GM19023 (cell line): ENCODE measurements around the gene ELL2.

Experiments
- ATAC-seq: cut with Tn5 transposase; IDR thresholded peaks from one replicate; pipeline ENCODE4 v1.9.1; 2021; ENCODE audit warnings: mild to moderate bottlenecking, moderate library complexity; ENCODE audit not compliant: unreplicated experiment

ELL2 gene

DNA sequence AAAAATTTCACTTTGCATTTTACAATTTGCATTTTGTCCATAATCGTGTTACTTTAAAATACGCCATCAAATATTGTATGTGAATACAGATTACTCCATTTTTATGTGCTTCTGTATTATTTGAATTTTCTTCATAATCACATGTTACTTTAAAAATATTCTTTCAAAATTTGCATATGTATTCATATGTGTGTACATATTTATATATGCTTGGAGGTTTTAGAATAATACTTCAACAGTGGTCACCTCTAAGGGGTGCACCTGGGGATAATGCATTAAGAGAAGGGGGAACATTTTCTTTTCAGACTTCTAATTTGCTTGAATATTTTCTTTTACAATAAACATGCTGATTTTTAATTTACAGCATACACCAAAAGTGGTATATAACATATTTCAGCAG lies 21.9 kb upstream of the ELL2 start:
- ATAC-seq, result no peak

DNA sequence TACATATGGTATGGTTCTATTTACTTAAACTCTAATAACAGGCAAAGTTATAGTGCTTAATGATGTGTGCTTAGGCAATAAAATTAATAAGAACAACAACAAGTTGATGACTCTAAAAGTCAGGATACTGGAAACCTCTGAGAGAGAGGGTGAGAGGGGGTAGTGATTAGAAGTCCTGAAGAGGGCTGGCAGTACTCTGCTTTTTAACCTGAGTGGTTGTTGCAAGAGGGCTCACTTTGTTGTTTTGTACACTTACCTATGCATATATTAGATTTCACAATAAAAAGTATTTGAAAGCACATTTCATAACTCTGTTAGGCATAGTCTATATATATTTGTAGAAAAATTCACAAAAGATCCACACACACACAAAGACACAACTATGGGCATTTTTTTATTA lies 21.4 kb upstream of the ELL2 start:
- ATAC-seq, result no peak

DNA sequence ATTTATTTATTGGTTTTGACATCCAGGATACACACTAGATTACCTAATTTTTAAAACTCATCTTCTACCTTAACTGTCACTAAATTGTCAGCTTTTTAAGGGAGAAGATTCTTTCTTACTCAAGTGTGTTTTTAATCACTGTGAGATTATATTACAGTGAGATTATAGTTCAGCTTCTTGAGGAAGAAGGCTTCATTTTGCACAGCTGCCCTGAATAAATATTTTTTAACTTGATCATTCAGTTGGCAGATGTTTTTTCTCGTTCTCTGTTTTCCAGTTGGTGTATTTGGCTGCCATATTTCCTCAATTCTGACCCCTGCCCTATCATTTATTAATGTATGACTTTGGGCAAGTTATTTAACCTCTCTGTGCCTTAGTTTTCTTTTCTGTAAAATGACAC lies 15.0 kb upstream of the ELL2 start:
- ATAC-seq, result no peak

- ATAC-seq, result no peak
These were observed 14.1 kb upstream of the ELL2 start for GRCh38 chr5:95975703-95976102.

DNA sequence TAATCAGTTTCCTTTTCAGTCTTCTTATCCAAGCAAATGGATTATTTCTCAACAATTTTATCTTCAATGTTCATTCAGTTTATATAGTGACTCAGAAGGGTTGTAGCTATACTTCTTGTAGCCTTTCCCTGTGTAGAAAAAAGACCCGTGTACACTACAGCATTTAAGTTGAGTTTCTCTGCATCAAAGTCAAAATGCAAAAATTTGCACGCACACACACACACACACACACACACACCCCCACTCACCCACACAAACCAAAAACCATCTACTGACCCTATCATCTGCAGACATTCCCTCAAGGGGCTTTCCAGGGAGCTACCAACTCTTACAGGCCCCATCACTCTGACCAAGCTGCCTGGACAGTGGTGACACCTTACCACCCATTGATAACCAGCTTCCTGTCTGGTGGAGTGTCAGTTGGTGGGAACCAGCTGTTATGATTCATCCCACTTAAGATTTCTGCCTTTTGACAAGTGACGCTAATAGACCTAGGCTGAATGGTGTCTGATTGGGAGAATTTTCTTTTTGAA lies 12.2 kb upstream of the ELL2 start:
- ATAC-seq, result peak; percentile 98

DNA sequence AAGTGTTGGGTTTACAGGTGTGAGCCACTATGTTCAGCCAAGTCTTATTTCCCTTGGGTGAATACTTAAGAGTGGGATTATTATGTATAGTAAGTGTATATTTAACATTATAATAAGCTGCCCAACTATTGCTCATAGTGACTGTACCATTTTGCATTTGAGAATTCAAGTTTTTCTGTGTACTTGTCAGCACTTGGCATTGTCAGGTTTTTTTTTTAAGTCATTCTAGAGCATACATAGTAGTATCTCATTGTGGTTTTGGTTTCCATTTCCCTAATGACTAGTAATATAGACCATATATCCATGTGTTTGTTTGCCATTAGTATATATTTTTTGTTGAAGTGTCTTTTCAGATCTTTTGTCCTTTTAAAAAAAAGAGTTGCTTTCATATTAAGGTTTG lies 10.5 kb upstream of the ELL2 start:
- no peak for ATAC-seq

GRCh38 chr5:95970359-95970704 lies 8.7 kb upstream of the ELL2 start:
- ATAC-seq, result no peak

DNA sequence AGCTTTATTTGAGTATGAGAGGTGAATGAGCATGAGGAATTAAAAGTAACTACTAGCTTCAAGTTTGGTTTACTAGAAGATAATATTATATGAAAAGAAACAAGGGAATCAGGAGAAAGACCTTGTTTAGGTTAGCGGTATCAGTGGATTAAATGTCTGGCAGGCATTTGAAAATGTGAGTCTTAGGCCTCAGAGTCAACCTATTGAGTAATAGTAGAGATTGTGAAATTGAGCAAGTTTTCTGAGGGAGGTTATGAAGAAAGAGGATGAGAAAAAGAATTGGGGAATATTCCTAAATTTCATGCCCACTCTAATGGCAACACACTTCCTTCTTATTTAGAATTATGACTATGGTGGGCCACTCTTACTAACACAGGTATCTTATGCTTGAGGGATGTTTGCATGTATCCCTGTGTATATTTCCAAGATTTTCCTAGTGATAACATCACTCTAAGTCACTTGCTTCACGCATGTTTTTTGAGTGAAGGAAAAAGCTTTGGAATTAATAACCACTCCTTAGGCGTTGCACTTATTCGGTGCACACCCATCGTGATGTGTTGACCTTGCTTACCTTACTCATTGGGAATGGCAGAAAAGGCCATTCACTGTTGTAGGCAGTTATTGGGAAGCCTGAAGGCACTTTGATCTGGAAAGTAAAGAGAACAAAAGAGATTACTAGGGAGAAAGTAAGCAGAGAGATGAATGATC lies 8.2 kb upstream of the ELL2 start:
- no peak for ATAC-seq

DNA sequence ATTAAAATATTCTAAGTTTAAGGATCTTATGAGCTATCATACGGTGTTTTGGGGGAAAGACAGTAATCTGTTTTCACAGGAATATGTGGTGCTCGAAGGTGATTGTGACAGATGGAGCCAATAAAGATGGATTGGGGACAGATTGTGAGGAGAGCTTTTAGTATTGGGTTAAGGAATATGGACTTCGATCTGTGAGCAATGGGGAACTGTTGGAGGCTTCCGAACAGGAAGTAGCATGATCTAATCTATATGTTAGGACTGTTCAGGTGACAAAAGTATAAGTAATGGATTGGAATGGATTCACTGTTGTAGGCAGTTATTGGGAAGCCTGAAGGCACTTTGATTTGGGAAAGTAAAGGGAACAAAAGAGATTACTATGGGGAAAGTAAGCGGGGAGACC lies 7.4 kb upstream of the ELL2 start:
- no peak for ATAC-seq

DNA sequence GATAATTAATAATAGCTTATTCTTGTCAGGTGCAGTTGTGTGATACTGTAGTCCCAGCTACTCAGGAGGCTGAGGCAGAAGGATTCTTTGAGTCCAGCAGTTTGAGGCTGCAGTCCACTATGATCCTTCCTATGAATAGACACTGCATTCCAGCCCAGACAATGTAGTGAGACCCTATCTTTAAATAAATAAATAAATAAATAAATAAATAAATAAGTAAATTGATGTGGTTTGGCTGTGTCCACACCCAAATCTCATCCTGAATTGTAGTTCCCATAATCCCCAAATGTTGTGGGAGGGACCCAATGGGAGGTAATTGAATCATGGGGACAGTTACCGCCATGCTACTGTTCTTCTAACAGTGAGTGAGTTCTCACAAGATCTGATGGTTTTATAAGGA lies 5.6 kb upstream of the ELL2 start:
- ATAC-seq, result no peak

GRCh38 chr5:95966005-95966404 lies 4.4 kb upstream of the ELL2 start:
- ATAC-seq, result no peak

- no peak for ATAC-seq
These were observed 2.2 kb upstream of the ELL2 start for GRCh38 chr5:95963650-95964410.

DNA sequence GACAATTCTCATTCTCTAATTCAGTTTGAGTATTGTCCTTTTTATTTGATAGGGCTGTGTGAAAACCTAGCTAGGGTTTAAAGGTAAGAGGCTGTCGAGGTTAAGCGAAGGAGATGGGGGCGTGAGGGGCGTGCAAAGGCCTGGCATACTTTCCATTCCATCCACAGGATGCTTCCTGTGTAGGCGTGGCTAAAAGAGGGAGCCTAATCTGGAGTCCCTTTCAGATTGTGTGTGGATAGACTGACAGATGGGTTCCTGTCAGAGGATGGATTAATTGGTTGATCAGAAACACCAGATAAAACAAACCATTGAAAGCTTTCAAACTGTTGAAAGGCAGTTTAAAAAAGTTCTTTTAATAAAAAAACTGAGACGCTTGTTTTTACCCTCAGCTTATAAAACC lies 1.1 kb upstream of the ELL2 start:
- ATAC-seq, result no peak

DNA sequence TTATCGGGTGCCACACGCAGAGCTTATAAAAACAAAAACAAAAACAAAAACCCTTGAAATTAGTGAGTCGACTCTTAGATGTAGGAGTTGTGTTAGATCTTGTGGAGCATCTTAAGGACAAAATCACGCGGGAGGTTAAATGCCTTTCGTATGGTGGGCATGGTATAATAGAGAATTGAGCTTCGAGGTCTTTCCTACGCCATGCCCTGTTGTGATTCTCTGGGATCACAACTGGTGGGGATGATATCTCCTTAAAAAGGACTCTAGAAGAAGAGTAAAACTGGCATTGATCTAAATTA lies 773 bp upstream of the ELL2 start:
- no peak for ATAC-seq

DNA sequence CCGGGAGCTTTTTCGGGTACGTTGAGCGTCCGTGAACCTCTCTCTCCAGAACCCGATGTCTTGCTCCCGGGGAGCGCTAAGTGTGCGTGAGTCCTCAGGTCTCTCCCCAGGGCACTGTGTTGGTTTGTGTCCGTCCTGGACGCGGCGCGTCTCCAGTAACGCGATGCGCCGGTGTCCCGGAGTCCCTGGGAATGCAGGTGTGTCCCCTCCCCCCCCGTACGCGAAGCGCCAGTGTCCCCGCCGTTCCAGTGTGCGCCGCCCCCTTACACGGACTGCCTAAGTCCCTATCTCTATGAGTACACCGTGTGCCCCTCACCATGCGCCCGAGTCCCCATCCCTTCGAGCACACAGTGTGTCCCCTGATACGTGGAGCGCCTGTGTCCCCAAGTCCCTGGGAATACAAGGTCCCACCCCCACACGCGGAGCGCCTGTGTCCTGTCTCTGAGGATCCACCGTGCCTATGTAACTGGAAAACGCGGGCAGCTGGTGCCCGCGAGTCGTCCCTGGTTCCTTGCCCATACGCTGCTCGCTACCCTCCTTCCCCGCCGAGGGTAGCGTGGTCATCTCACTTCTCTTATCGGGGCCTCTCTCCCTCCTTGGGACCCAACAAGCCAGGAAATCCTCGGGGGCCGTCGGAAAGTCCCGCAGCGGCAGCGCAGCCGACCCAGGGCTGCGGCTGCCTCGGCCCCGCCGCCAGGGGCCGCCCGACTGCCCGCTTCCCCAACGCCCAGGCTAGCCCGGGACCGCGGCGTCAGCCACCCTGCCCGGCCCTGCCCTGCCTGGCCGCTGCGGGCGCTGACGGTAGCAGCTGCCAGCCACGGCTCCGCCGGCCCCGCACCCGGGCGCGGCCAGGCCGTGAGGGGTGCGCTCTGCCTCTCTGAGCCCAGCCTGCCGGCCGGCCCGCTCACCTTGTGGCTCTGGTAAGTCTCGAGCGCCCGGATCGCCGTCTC lies 709 bp downstream of the ELL2 start:
- ATAC-seq, result peak; percentile 65

DNA sequence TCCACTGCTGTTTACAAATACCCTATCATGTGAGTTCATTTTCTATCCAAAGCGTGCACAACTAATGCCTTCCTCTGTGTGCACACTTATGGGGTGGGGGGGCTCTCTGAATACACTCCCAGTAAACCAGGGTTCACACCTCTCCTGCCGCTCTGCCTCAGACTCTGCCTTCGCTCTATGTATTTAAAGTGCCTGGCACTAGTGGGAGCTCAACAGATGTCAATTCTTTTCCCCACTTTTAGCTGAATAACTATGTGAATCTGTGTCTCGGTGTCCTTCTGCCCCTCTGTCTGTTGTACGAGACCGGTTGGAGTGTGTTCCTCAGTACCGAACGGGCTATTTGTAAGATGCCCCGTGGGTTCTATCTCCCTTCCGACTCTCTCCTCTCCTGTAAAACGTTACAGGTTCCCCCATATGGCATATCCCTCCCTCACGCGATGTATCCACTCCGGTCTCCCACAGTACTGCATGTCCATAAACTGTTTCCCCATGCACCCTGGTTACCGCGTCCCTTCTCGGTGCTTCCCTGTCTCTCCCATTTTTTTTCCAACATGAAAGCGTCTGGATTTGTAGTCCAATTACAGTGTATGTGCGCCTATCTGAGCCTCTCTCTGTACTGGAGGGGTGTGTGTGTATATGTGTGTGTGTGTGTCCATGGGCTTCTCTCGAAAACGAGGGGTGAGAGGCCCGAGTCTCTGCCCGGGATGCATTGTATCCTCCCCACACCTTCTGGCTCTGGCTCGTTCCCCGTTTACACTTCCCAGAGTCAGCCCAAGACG lies 1.6 kb downstream of the ELL2 start:
- ATAC-seq, result no peak

GRCh38 chr5:95959051-95959887 lies 2.4 kb downstream of the ELL2 start:
- ATAC-seq, result no peak

DNA sequence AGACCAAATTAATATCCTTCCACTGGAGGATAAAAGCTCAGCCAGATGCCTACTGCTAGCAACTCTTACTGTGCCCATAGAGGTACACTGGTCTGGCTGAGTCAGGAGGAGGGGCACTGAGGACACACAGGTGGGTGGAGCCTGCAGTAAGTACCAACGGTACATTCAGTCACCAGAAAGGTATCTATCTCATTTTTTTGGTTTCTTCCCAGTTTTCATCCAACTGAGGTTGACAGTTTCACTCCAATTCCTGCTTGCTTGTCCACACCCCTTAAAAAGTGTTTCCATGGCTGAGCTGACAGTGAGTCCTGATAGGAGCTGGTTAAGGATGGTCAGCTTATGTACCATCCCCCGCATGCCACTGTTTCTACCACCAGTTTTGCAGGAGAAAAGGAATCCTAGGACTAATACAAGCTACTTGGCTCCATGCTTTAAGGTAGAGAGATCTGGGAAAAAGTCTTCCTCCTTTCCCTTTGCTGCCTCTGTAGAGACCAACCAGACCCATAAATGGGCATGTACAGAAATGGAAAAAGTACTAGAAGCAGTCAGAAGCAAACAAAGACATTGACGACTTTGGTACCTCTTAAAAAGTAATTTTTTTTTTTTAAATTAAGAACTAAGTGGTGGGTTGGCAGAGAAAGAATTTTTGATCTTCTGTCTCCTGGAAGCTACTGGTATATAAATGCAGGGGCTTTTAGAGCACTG lies 3.2 kb downstream of the ELL2 start:
- no peak for ATAC-seq

GRCh38 chr5:95957561-95958203 lies 4.0 kb downstream of the ELL2 start:
- no peak for ATAC-seq
